CD4-positive, alpha-beta T cell treated with Interleukin-2 at 100 ng/mL for 4 hours (primary cell): ENCODE results near the gene PLD2.
"Not testable (repeated sequence)": the region's sequence is repeated elsewhere in the genome, so short reads cannot be mapped to it uniquely, and the experiment has no call there.

Experiments
- DNase-seq: peaks from one replicate; pipeline ENCODE4 v3.0.0-alpha.2; 2020; ENCODE audit warnings: low spot score

Gene PLD2

GRCh38 chr17:4856937-4857314 lies 50.0 kb downstream of the PLD2 start:
- no peak for DNase-seq

GRCh38 chr17:4857347-4857746 lies 50.4 kb downstream of the PLD2 start:
- DNase-seq, result not testable (repeated sequence)

- no peak for DNase-seq
These were observed 51.3 kb downstream of the PLD2 start for GRCh38 chr17:4858068-4858881.

GRCh38 chr17:4858882-4859260 lies 51.9 kb downstream of the PLD2 start:
- no peak for DNase-seq

GRCh38 chr17:4859816-4860625 lies 53.1 kb downstream of the PLD2 start:
- no peak for DNase-seq

- DNase-seq, result no peak
These were observed 53.7 kb downstream of the PLD2 start for GRCh38 chr17:4860651-4861050.

- no peak for DNase-seq
These were observed 54.1 kb downstream of the PLD2 start for GRCh38 chr17:4861052-4861451.

GRCh38 chr17:4862720-4863119 lies 55.8 kb downstream of the PLD2 start:
- no peak for DNase-seq

- no peak for DNase-seq
These were observed 56.4 kb downstream of the PLD2 start for GRCh38 chr17:4863321-4863720.

- not testable (repeated sequence) for DNase-seq
These were observed 60.6 kb downstream of the PLD2 start for GRCh38 chr17:4867535-4867934.

- not testable (repeated sequence) for DNase-seq
These were observed 62.4 kb downstream of the PLD2 start for GRCh38 chr17:4869058-4869998.

GRCh38 chr17:4870855-4871254 lies 63.9 kb downstream of the PLD2 start:
- DNase-seq, result no peak

- DNase-seq, result no peak
These were observed 65.8 kb downstream of the PLD2 start for GRCh38 chr17:4872786-4873185.
